ENCODE data around the gene CD109. TPM values are rescaled to one million over a fixed set of nuclear protein-coding genes. Genes with fewer than 3 reads are reported as not detected.
A peak's percentile ranks its signal among the peaks of the same experiment; 100 is the strongest.
"Not testable (repeated sequence)": the region's sequence is repeated elsewhere in the genome, so short reads cannot be mapped to it uniquely, and the experiment has no call there.

The CD109 gene
- total RNA-seq, 1 donor from 2014 or later, result 3.8 TPM

- Mint-ChIP-seq H3K9me3 (no peaks in the 10 kb centered on the region), H3K4me1 (no peaks in the 10 kb centered on the region), H3K36me3 (no peaks in the 10 kb centered on the region), H3K4me3 (no peak overlapping the region), H3K27ac (no peak overlapping the region), H3K27me3 (ENCODE audit: low read depth) (peaks cover 3% of the 10 kb centered on the region)
- TF ChIP-seq CTCF (IDR thresholded peaks at IDR 0.05; ENCODE audit: unreplicated experiment), result peak; percentile 97
- peak; percentile 38 to 77 for DNase-seq (ENCODE audit: low spot score in 2 of 2, unreplicated experiment in 2 of 2)
Observed at GRCh38 chr6:73675466-73676098, 20.4 kb upstream of the CD109 start.

GRCh38 chr6:73679009-73679408 is 17.0 kb upstream of the CD109 start:
- Mint-ChIP-seq H3K36me3 (no peaks in the 10 kb centered on the region), H3K4me3 (no peak overlapping the region), H3K9me3 (peaks cover 17% of the 10 kb centered on the region), H3K4me1 (no peaks in the 10 kb centered on the region), H3K27me3 (ENCODE audit: low read depth) (no peaks in the 10 kb centered on the region), H3K27ac (no peak overlapping the region)
- DNase-seq (ENCODE audit: low spot score in 2 of 2, unreplicated experiment in 2 of 2), result no peak
- TF ChIP-seq CTCF (IDR thresholded peaks at IDR 0.05; ENCODE audit: unreplicated experiment), result no peak

GRCh38 chr6:73679846-73680245 is 16.2 kb upstream of the CD109 start:
- H3K4me3 Mint-ChIP-seq; DNase-seq (ENCODE audit: low spot score in 2 of 2, unreplicated experiment in 2 of 2); H3K4me1 Mint-ChIP-seq; H3K36me3 Mint-ChIP-seq; H3K27ac Mint-ChIP-seq; H3K27me3 Mint-ChIP-seq (ENCODE audit: low read depth): not testable (repeated sequence)
- H3K9me3 Mint-ChIP-seq, result peaks cover 17% of the 10 kb centered on the region

GRCh38 chr6:73680289-73680918 is 15.6 kb upstream of the CD109 start:
- Mint-ChIP-seq H3K36me3 (no peaks in the 10 kb centered on the region), H3K4me1 (no peaks in the 10 kb centered on the region), H3K4me3 (no peak overlapping the region), H3K27ac (no peak overlapping the region), H3K9me3 (peaks cover 17% of the 10 kb centered on the region), H3K27me3 (ENCODE audit: low read depth) (peaks cover 3% of the 10 kb centered on the region)
- TF ChIP-seq CTCF (IDR thresholded peaks at IDR 0.05; ENCODE audit: unreplicated experiment), result no peak
- DNase-seq (ENCODE audit: low spot score in 2 of 2, unreplicated experiment in 2 of 2), result no peak

GRCh38 chr6:73683574-73683973 is 12.4 kb upstream of the CD109 start:
- DNase-seq (ENCODE audit: low spot score in 2 of 2, unreplicated experiment in 2 of 2); H3K4me1 Mint-ChIP-seq; H3K36me3 Mint-ChIP-seq; H3K27ac Mint-ChIP-seq; H3K4me3 Mint-ChIP-seq: not testable (repeated sequence)
- Mint-ChIP-seq H3K27me3 (ENCODE audit: low read depth) (peaks cover 12% of the 10 kb centered on the region), H3K9me3 (peaks cover 17% of the 10 kb centered on the region)

- no peaks in the 10 kb centered on the region for H3K36me3 Mint-ChIP-seq
Observed at GRCh38 chr6:73688351-73688750, 7.7 kb upstream of the CD109 start.

More at GRCh38 chr6:73688351-73688750, 7.7 kb upstream of the CD109 start:
- peaks cover 11% of the 10 kb centered on the region for H3K9me3 Mint-ChIP-seq
- no peak for TF ChIP-seq CTCF (IDR thresholded peaks at IDR 0.05; ENCODE audit: unreplicated experiment)
- DNase-seq (ENCODE audit: low spot score in 2 of 2, unreplicated experiment in 2 of 2), result no peak
- no peak overlapping the region for H3K4me3 Mint-ChIP-seq
- H3K4me1 Mint-ChIP-seq, result no peaks in the 10 kb centered on the region
- peaks cover 12% of the 10 kb centered on the region for H3K27me3 Mint-ChIP-seq (ENCODE audit: low read depth)
- no peak overlapping the region for H3K27ac Mint-ChIP-seq

Measured in mesothelial cell of epicardium (in vitro differentiated cells).